Calu3 (cell line): Measurements from ENCODE around the gene QPCTL. TPM values are rescaled to one million over a fixed set of nuclear protein-coding genes. Genes with fewer than 3 reads are reported as not detected.
A peak's percentile ranks its signal among the peaks of the same experiment; 100 is the strongest.
"Not testable (repeated sequence)": the region's sequence is repeated elsewhere in the genome, so short reads cannot be mapped to it uniquely, and the experiment has no call there.

Experiments
- BruUV-seq: library from RNA; stranded (reverse); fragments of 400-500 nt; replicated peaks from 2 replicates; lab custom pipeline; 2021; lab: Mats Ljungman, UMichigan
- CTCF ChIA-PET: fragments of 300-600 bp; sonication (Branson Sonifier 250); formaldehyde crosslinking; loops from one replicate; lab custom pipeline; 2022; ENCODE audit warnings: antibody characterized with exemption; lab: Charles Lee
- DNase-seq: peaks from one replicate; pipeline ENCODE4 v3.0.0; 2022
- H3K27ac Mint-ChIP-seq: one replicate; pipeline ENCODE4 v1.8.0; 2022; ENCODE audit warnings: mixed read lengths; ENCODE audit not compliant: unreplicated experiment
- H3K27me3 Mint-ChIP-seq: one replicate; pipeline ENCODE4 v1.8.0; 2022; ENCODE audit warnings: mixed read lengths; ENCODE audit not compliant: unreplicated experiment
- H3K36me3 Mint-ChIP-seq: one replicate; pipeline ENCODE4 v1.8.0; 2022; ENCODE audit warnings: mild to moderate bottlenecking, moderate library complexity, mixed read lengths; ENCODE audit not compliant: insufficient read depth, unreplicated experiment
- H3K4me1 Mint-ChIP-seq: one replicate; pipeline ENCODE4 v1.8.0; 2022; ENCODE audit warnings: mild to moderate bottlenecking, low read depth, mixed read lengths; ENCODE audit not compliant: unreplicated experiment
- H3K4me3 Mint-ChIP-seq: one replicate; pipeline ENCODE4 v1.8.0; 2022; ENCODE audit warnings: mild to moderate bottlenecking, low read depth, moderate library complexity, mixed read lengths; ENCODE audit not compliant: unreplicated experiment
- H3K9me3 Mint-ChIP-seq: one replicate; pipeline ENCODE4 v1.8.0; 2022; ENCODE audit warnings: low read depth, mixed read lengths; ENCODE audit not compliant: unreplicated experiment
- CTCF ChIP-seq: fragments of 200-600 bp; IDR thresholded peaks from one replicate; pipeline ENCODE4 v1.8.0; 2022; ENCODE audit warnings: antibody characterized with exemption; ENCODE audit not compliant: unreplicated experiment
- intact Hi-C: fragments of 100-400 bp; cut with micrococcal nuclease; formaldehyde crosslinking; loops from one replicate; pipeline ENCODE4 v1.10.0; 2022; ENCODE audit not compliant: unreplicated experiment
- total RNA-seq: library from RNA; stranded (reverse); gene quantifications from 2 replicates; pipeline ENCODE4 v1.2.3, GENCODE V29; 2022

Gene QPCTL
- total RNA-seq, 1 experiment from 2014 or later = 20.4 TPM

- Mint-ChIP-seq H3K9me3 (no peaks in the 10 kb centered on the region), H3K4me3 (peak overlapping the region; percentile 74), H3K4me1 (peaks cover 8% of the 10 kb centered on the region), H3K27me3 (no peaks in the 10 kb centered on the region), H3K27ac (peak overlapping the region; percentile 75), H3K36me3 (peaks cover 39% of the 10 kb centered on the region)
- peak; percentile 55 for TF ChIP-seq CTCF
- CTCF ChIA-PET = interaction anchor here (0.6 to 3.1 kb wide), 21 partner anchors 9 to 1624 kb away, joined by 3 to 43 read pairs (median 5); partner anchors contain the start of genes EML2, GIPR, QPCTL and SIX5
- BruUV-seq = no TSS peak
- peak; percentile 98 for DNase-seq
- intact Hi-C loops = no loop called here
Measured at GRCh38 chr19:45677351-45678230, 14.9 kb upstream of the QPCTL start.

GRCh38 chr19:45681391-45682015, 11.0 kb upstream of the QPCTL start:
- Mint-ChIP-seq H3K27ac (peak overlapping the region; percentile 11), H3K4me3 (peak overlapping the region; percentile 73), H3K36me3 (peaks cover 74% of the 10 kb centered on the region), H3K9me3 (no peaks in the 10 kb centered on the region), H3K4me1 (peaks cover 8% of the 10 kb centered on the region), H3K27me3 (no peaks in the 10 kb centered on the region)
- intact Hi-C loops = no loop called here
- peak; percentile 99 for TF ChIP-seq CTCF
- peak; percentile 96 for DNase-seq
- CTCF ChIA-PET = interaction anchor here (0.7 to 2.5 kb wide), 5 partner anchors 9 to 39 kb away, joined by 3 to 17 read pairs (median 3); partner anchors contain the start of genes GIPR, QPCTL and SNRPD2
- BruUV-seq = no TSS peak

GRCh38 chr19:45682117-45682516, 10.3 kb upstream of the QPCTL start:
- CTCF ChIA-PET = interaction anchor here (1.0 to 2.5 kb wide), 3 partner anchors 8 to 40 kb away, joined by 3 to 17 read pairs (median 4); partner anchors contain the start of genes QPCTL and SNRPD2
- no TSS peak for BruUV-seq
- DNase-seq = no peak
- H3K27ac Mint-ChIP-seq = peak overlapping the region; percentile 11
- H3K36me3 Mint-ChIP-seq = peaks cover 74% of the 10 kb centered on the region
- intact Hi-C loops = no loop called here
- no peaks in the 10 kb centered on the region for H3K27me3 Mint-ChIP-seq
- no peak for TF ChIP-seq CTCF
- H3K4me1 Mint-ChIP-seq = peaks cover 8% of the 10 kb centered on the region
- peak overlapping the region; percentile 73 for H3K4me3 Mint-ChIP-seq
- no peaks in the 10 kb centered on the region for H3K9me3 Mint-ChIP-seq

- H3K27ac Mint-ChIP-seq = peak overlapping the region; percentile 65
- no peaks in the 10 kb centered on the region for H3K27me3 Mint-ChIP-seq
- CTCF ChIA-PET = interaction anchor here (0.5 to 2.5 kb wide), 3 partner anchors 7 to 39 kb away, joined by 3 to 17 read pairs (median 4); partner anchors contain the start of genes QPCTL and SNRPD2
Measured at GRCh38 chr19:45682908-45683307, 9.6 kb upstream of the QPCTL start.

GRCh38 chr19:45685045-45685444, 7.4 kb upstream of the QPCTL start:
- H3K27me3 Mint-ChIP-seq, CTCF ChIA-PET, intact Hi-C loops, H3K27ac Mint-ChIP-seq, H3K4me3 Mint-ChIP-seq, H3K4me1 Mint-ChIP-seq, H3K9me3 Mint-ChIP-seq, DNase-seq, BruUV-seq: not testable (repeated sequence)
- peaks cover 70% of the 10 kb centered on the region for H3K36me3 Mint-ChIP-seq

More at GRCh38 chr19:45682908-45683307, 9.6 kb upstream of the QPCTL start:
- Mint-ChIP-seq H3K4me3 (no peak overlapping the region), H3K9me3 (no peaks in the 10 kb centered on the region), H3K36me3 (peaks cover 72% of the 10 kb centered on the region), H3K4me1 (peaks cover 8% of the 10 kb centered on the region)
- BruUV-seq = no TSS peak
- intact Hi-C loops = no loop called here
- TF ChIP-seq CTCF = no peak
- DNase-seq = no peak
